H1 (cell line): Measurements from ENCODE around the gene CD180. TPM values are rescaled to one million over a fixed set of nuclear protein-coding genes. Genes with fewer than 3 reads are reported as not detected.

ENCODE experiments used
- ASH2L ChIP-seq: fragments of 200-600, 300-600 bp; sonication (generic); IDR thresholded peaks from one replicate; pipeline ENCODE4 v1.7.1; 2017; ENCODE audit warnings: low read length
- BACH1 ChIP-seq: IDR thresholded peaks from 2 replicates; pipeline ENCODE4 v1.6.1; 2012; ENCODE audit warnings: low read length, improper control_type of control experiment
- BCL11A ChIP-seq, 2 experiments: IDR thresholded peaks; one replicate each; pipeline ENCODE4 v1.6.1; 2011; ENCODE audit warnings: low read depth in 2 of 2, low read length in 2 of 2, mild to moderate bottlenecking in 2 of 2
- CBX8 ChIP-seq: fragments of 300-800, 300-1000 bp; sonication (generic); IDR thresholded peaks from 2 replicates; pipeline ENCODE4 v1.7.1; 2016; ENCODE audit warnings: low read depth, low read length, borderline replicate concordance
- CREB1 ChIP-seq: IDR thresholded peaks from 2 replicates; pipeline ENCODE4 v1.6.1; 2012; ENCODE audit warnings: inconsistent platforms
- GTF2F1 ChIP-seq: IDR thresholded peaks from 2 replicates; pipeline ENCODE4 v1.6.1; 2012; ENCODE audit warnings: low read depth, low read length, improper control_type of control experiment, borderline replicate concordance
- KDM1A ChIP-seq: fragments of 200-600, 300-600 bp; sonication (generic); IDR thresholded peaks from 2 replicates; pipeline ENCODE4 v1.7.1; 2016; ENCODE audit warnings: mild to moderate bottlenecking, low read length, borderline replicate concordance
- KDM5A ChIP-seq: fragments of 200-600 bp; IDR thresholded peaks from 2 replicates; pipeline ENCODE4 v1.7.1; 2012; ENCODE audit warnings: mild to moderate bottlenecking, low read length, inconsistent platforms, mixed read lengths
- NRF1 ChIP-seq: IDR thresholded peaks from 2 replicates; pipeline ENCODE4 v1.6.1; 2011; ENCODE audit warnings: mild to moderate bottlenecking, low read depth, low read length, improper control_type of control experiment
- POLR2A ChIP-seq, 2 experiments: IDR thresholded peaks; 1 replicate in 1 of 2; 2 replicates in 1 of 2; pipeline ENCODE4 v1.6.1; 2011; ENCODE audit warnings: low read depth in 2 of 2, low read length in 2 of 2, mild to moderate bottlenecking in 2 of 2; ENCODE audit errors: control extremely low read depth in 1 of 2
- RFX5 ChIP-seq: IDR thresholded peaks from 2 replicates; pipeline ENCODE4 v1.6.1; 2011; ENCODE audit warnings: low read depth, low read length, improper control_type of control experiment, borderline replicate concordance
- SAP30 ChIP-seq: fragments of 300-600 bp; sonication (generic); IDR thresholded peaks from 2 replicates; pipeline ENCODE4 v1.7.1; 2012; ENCODE audit warnings: low read length, moderate library complexity, mild to moderate bottlenecking, inconsistent platforms; ENCODE audit not compliant: insufficient read depth, insufficient replicate concordance
- SIX5 ChIP-seq: IDR thresholded peaks from 2 replicates; pipeline ENCODE4 v1.6.1; 2011; ENCODE audit warnings: mild to moderate bottlenecking, low read depth, low read length
- SP1 ChIP-seq: IDR thresholded peaks from 2 replicates; pipeline ENCODE4 v1.6.1; 2011; ENCODE audit warnings: low read depth, low read length
- TAF1 ChIP-seq: IDR thresholded peaks from 2 replicates; pipeline ENCODE4 v1.6.1; 2011; ENCODE audit warnings: mild to moderate bottlenecking, low read depth, low read length
- TBP ChIP-seq: IDR thresholded peaks from 2 replicates; pipeline ENCODE4 v1.6.1; 2011; ENCODE audit warnings: low read depth, low read length, improper control_type of control experiment
- TEAD4 ChIP-seq: IDR thresholded peaks from 2 replicates; pipeline ENCODE4 v1.6.1; 2012; ENCODE audit warnings: low read depth, low read length, inconsistent platforms, mixed read lengths
- YY1 ChIP-seq: IDR thresholded peaks from 2 replicates; pipeline ENCODE4 v1.6.1; 2011; ENCODE audit warnings: low read depth, mild to moderate bottlenecking, low read length
- polyA plus RNA-seq, 7 experiments: library from polyadenylated mRNA; depleted of rRNA in 3 of 7; stranded (reverse) in 5 of 7; unstranded in 2 of 7; fragments of >200 nt in 5 of 7; fragments of 200-250 nt in 2 of 7; gene quantifications; 1 replicate in 5 of 7; 2 replicates in 1 of 7; 4 replicates in 1 of 7; pipeline versions ENCODE4 v1.2.1 to v1.2.3, GENCODE V29; 2011 to 2013; ENCODE audit warnings: missing spikeins in 2 of 7, mixed read lengths in 2 of 7
- total RNA-seq: library from RNA; stranded (reverse); fragmentation: NEBNext Ultra II Directional; extraction: Animal tissue kit (Norgen Biotek cat#: 25700); gene quantifications from 2 replicates; pipeline ENCODE4 v1.2.1, GENCODE V29; 2021
- TF ChIP-seq, protein P1 (sequence below): IDR thresholded peaks from 2 replicates; pipeline ENCODE4 v1.6.1; 2012; ENCODE audit warnings: low read length, inconsistent platforms

Gene CD180
- total and polyA plus RNA-seq, 2 of the 8 experiments (the other 6 are each of a cell fraction or from before 2014, with no cell fraction given), result not detected

DNA sequence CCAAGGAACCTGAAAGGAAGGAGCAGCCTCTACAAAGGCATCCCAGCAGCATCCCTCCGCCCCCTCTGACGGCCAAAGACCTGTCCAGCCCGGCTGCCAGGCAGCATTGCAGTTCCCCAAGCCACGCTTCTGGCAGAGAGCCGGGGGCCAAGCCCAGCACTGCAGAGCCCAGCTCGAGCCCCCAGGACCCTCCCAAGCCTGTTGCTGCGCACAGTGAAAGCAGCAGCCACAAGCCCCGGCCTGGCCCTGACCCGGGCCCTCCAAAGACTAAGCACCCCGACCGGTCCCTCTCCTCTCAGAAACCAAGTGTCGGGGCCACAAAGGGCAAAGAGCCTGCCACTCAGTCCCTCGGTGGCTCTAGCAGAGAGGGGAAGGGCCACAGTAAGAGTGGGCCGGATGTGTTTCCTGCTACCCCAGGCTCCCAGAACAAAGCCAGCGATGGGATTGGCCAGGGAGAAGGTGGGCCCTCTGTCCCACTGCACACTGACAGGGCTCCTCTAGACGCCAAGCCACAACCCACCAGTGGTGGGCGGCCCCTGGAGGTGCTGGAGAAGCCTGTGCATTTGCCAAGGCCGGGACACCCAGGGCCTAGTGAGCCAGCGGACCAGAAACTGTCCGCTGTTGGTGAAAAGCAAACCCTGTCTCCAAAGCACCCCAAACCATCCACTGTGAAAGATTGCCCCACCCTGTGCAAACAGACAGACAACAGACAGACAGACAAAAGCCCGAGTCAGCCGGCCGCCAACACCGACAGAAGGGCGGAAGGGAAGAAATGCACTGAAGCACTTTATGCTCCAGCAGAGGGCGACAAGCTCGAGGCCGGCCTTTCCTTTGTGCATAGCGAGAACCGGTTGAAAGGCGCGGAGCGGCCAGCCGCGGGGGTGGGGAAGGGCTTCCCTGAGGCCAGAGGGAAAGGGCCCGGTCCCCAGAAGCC lies 30.8 kb downstream of the CD180 start (continued):
- 0 out of 2 replicates have a peak, but pooled peaks have one; percentile 31 for TF ChIP-seq KDM1A
- peak; percentile 65 for TF ChIP-seq TEAD4
- TF ChIP-seq CBX8, result no peak
- TF ChIP-seq GTF2F1, result no peak
- peak; percentile 14; the same call in 1 of the 2 replicates for TF ChIP-seq YY1
- peak; percentile 46; the same call in 1 of the 2 replicates for TF ChIP-seq TBP
- TF ChIP-seq TAF1, result peak; percentile 53; the same call in 1 of the 2 replicates
- no peak for TF ChIP-seq CREB1
- TF ChIP-seq POLR2A (IDR thresholded peaks at IDR 0.05; ENCODE audit: control extremely low read depth in 1 of 2, low read depth in 2 of 2, low read length in 2 of 2), result no peak; a peak in 1 of 3 replicates
- no peak for TF ChIP-seq KDM5A
- TF ChIP-seq BCL11A (IDR thresholded peaks at IDR 0.05; ENCODE audit: low read depth in 2 of 2, low read length in 2 of 2), result no peak
- TF ChIP-seq BACH1, result no peak
- no peak for TF ChIP-seq SP1
- TF ChIP-seq SAP30, result no peak
- TF ChIP-seq, protein P1, sequence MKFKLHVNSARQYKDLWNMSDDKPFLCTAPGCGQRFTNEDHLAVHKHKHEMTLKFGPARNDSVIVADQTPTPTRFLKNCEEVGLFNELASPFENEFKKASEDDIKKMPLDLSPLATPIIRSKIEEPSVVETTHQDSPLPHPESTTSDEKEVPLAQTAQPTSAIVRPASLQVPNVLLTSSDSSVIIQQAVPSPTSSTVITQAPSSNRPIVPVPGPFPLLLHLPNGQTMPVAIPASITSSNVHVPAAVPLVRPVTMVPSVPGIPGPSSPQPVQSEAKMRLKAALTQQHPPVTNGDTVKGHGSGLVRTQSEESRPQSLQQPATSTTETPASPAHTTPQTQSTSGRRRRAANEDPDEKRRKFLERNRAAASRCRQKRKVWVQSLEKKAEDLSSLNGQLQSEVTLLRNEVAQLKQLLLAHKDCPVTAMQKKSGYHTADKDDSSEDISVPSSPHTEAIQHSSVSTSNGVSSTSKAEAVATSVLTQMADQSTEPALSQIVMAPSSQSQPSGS, result no peak
- no peak for TF ChIP-seq SIX5
- no peak for TF ChIP-seq NRF1
- TF ChIP-seq RFX5, result no peak
- peak; percentile 81 for TF ChIP-seq ASH2L
